Measurements from ENCODE around the gene BEST2. TPM values are rescaled to one million over a fixed set of nuclear protein-coding genes. Genes with fewer than 3 reads are reported as not detected.

Gene BEST2
- total RNA-seq, 4 donors from 2014 or later: not detected

DNA sequence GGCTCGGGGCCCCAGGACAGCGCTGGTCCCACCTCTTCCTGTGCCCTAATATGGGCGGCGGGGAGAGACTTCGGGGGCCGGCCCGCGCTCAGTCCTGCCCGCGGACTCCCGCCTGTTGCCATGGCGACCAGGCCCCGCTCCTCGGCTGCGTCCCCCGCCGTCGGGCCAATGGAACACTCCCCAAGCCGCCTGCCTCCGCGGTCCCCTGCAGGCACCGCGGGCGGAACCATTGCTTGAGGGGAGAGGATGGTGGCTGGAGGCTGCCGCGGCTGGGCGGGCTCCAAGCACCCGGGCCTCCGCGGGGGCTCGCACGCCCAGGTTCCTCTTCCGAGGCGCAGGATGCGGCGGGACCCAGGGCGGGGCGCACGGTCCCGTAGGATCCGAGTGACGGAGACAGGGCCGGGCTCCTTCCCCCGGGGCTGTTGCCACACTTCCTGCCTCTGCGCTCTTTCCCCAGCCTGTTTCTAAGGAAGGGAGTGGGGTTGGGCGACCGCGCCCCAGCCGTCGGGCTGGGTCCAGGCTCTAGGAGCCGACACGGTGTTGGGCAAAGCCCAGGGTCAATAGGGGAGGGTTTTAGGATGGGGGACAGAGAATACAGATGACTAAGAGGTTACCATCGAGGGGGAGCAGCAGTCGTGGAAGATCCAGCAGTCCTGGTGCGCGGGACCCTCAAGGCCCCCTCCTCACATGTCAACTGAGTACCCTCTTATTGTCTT is 38.5 kb downstream of the BEST2 start:
- TF ChIP-seq, protein P1, sequence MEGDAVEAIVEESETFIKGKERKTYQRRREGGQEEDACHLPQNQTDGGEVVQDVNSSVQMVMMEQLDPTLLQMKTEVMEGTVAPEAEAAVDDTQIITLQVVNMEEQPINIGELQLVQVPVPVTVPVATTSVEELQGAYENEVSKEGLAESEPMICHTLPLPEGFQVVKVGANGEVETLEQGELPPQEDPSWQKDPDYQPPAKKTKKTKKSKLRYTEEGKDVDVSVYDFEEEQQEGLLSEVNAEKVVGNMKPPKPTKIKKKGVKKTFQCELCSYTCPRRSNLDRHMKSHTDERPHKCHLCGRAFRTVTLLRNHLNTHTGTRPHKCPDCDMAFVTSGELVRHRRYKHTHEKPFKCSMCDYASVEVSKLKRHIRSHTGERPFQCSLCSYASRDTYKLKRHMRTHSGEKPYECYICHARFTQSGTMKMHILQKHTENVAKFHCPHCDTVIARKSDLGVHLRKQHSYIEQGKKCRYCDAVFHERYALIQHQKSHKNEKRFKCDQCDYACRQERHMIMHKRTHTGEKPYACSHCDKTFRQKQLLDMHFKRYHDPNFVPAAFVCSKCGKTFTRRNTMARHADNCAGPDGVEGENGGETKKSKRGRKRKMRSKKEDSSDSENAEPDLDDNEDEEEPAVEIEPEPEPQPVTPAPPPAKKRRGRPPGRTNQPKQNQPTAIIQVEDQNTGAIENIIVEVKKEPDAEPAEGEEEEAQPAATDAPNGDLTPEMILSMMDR (IDR thresholded peaks at IDR 0.05; ENCODE audit: low read depth): no peak

DNA sequence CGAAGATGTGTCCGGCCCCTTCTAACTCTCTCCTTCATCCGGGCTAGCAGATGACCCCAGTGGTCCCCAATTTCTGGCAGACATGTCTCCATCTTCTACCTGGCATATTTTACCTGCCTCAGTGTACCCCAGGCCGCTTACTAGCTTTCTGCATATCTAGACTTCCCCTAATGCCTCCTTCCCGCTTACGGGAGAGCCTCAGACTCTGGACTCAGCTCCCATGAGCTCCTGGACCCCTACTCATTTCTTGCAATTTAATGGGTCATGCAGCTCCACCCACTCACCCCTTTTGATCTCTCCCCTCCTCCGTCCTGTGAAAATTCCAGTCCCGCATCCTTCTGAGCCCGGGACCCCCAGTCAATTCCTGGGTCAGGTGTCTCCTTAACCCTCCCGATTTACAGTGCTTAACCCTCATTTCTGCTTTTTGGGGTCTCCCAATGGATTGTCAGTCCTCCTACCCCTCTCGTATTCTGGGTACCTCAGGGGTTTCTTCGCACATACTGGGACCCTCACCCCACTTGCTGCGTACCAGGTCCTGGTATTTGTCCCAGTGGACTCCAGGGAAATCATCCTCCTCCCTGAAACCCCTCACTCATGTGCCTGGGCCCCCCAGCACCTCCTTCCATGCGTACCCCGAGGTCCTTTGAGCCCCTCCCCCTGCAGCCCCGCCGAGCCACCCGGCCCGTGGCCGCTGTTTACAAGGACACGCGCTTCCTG is 39.2 kb downstream of the BEST2 start:
- TF ChIP-seq, protein P1 (IDR thresholded peaks at IDR 0.05; ENCODE audit: low read depth): no peak

DNA sequence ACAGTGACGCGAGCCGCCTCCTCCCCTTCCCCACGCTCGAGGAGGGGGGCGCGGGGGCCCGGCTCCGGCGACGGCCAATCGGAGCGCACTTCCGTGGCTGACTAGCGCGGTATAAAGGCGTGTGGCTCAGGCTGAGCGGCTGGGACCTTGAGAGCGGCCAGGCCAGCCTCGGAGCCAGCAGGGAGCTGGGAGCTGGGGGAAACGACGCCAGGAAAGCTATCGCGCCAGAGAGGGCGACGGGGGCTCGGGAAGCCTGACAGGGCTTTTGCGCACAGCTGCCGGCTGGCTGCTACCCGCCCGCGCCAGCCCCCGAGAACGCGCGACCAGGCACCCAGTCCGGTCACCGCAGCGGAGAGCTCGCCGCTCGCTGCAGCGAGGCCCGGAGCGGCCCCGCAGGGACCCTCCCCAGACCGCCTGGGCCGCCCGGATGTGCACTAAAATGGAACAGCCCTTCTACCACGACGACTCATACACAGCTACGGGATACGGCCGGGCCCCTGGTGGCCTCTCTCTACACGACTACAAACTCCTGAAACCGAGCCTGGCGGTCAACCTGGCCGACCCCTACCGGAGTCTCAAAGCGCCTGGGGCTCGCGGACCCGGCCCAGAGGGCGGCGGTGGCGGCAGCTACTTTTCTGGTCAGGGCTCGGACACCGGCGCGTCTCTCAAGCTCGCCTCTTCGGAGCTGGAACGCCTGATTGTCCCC is 39.9 kb downstream of the BEST2 start, which contains the start of gene JUNB:
Gene JUNB, plus strand, starts transcription at position 142 of the 706 bp plus-strand sequence. Its CDS starts 286 bp downstream, at position 428.
- TF ChIP-seq, protein P1 (IDR thresholded peaks at IDR 0.05; ENCODE audit: low read depth): no peak

DNA sequence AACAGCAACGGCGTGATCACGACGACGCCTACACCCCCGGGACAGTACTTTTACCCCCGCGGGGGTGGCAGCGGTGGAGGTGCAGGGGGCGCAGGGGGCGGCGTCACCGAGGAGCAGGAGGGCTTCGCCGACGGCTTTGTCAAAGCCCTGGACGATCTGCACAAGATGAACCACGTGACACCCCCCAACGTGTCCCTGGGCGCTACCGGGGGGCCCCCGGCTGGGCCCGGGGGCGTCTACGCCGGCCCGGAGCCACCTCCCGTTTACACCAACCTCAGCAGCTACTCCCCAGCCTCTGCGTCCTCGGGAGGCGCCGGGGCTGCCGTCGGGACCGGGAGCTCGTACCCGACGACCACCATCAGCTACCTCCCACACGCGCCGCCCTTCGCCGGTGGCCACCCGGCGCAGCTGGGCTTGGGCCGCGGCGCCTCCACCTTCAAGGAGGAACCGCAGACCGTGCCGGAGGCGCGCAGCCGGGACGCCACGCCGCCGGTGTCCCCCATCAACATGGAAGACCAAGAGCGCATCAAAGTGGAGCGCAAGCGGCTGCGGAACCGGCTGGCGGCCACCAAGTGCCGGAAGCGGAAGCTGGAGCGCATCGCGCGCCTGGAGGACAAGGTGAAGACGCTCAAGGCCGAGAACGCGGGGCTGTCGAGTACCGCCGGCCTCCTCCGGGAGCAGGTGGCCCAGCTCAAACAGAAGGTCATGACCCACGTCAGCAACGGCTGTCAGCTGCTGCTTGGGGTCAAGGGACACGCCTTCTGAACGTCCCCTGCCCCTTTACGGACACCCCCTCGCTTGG is 40.7 kb downstream of the BEST2 start:
- TF ChIP-seq, protein P1 (IDR thresholded peaks at IDR 0.05; ENCODE audit: low read depth): no peak

DNA sequence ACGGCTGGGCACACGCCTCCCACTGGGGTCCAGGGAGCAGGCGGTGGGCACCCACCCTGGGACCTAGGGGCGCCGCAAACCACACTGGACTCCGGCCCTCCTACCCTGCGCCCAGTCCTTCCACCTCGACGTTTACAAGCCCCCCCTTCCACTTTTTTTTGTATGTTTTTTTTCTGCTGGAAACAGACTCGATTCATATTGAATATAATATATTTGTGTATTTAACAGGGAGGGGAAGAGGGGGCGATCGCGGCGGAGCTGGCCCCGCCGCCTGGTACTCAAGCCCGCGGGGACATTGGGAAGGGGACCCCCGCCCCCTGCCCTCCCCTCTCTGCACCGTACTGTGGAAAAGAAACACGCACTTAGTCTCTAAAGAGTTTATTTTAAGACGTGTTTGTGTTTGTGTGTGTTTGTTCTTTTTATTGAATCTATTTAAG is 41.3 kb downstream of the BEST2 start:
- TF ChIP-seq, protein P1 (IDR thresholded peaks at IDR 0.05; ENCODE audit: low read depth): no peak

DNA sequence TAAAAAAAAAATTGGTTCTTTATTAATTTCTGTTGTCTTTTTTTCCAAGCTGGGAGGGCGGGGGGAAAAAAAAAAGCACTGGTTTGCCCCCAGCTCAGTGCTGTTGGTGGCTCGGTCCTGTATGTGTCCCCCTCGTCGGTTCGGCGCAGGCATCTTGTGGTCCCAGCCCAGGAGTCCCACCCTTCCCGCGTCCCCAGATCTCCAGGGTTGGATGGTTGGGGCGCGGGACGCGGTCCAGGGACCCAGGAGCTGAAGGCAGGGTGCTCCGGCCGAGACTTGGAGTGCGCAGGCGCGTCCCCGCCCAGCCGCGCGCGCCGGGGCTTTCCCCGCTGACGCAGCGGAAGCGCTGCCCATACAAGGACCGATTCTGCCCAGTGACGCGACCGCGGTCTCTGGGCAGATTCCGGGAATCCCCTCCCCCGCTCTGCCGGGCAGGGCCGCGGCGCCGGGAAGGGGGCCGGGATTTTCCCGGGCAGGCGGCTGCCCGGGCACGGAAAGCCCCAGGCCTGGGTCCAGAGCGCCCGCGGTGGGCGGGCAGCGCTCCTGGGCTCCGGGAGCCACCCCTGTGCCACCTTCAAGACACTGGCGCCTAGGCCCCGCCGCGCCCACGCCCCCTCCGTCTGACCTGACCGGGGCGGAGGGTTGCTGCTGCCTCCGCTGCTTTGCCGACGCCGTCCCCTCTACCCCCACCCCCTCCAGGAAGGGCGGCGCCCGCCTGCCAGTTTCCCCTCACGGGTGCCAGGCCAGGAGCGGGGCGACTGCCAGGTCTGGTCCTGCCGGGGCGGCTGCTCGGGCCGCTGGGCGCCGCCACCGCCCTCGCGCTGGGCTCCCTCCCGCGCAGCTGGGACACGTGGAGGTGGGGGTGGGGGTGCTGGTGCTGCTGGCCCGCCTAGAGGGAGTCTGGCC is 42.0 kb downstream of the BEST2 start:
- TF ChIP-seq, protein P1 (IDR thresholded peaks at IDR 0.05; ENCODE audit: low read depth): no peak
